Measurements from ENCODE around the gene ADAM19.

The ADAM19 gene

GRCh38 chr5:157571357-157571827 is 4.2 kb downstream of the ADAM19 start:
- TF ChIP-seq CTCF (IDR thresholded peaks at IDR 0.05; ENCODE audit: control insufficient read depth, extremely low read depth, insufficient read depth), result no peak
- no peak for DNase-seq (ENCODE audit: low read depth)
- no peak overlapping the region for H3K4me3 ChIP-seq (ENCODE audit: low read depth, low read length)

- no peak for TF ChIP-seq CTCF (IDR thresholded peaks at IDR 0.05; ENCODE audit: control insufficient read depth, extremely low read depth, insufficient read depth)
- DNase-seq (ENCODE audit: low read depth), result no peak
- H3K4me3 ChIP-seq (ENCODE audit: low read depth, low read length), result no peak overlapping the region
Observed at GRCh38 chr5:157570531-157571200, 4.9 kb downstream of the ADAM19 start.

GRCh38 chr5:157568720-157569119 is 6.9 kb downstream of the ADAM19 start:
- no peak for TF ChIP-seq CTCF (IDR thresholded peaks at IDR 0.05; ENCODE audit: control insufficient read depth, extremely low read depth, insufficient read depth)
- no peak overlapping the region for H3K4me3 ChIP-seq (ENCODE audit: low read depth, low read length)
- DNase-seq (ENCODE audit: low read depth), result no peak

GRCh38 chr5:157568222-157568621 is 7.4 kb downstream of the ADAM19 start:
- TF ChIP-seq CTCF (IDR thresholded peaks at IDR 0.05; ENCODE audit: control insufficient read depth, extremely low read depth, insufficient read depth), result no peak
- H3K4me3 ChIP-seq (ENCODE audit: low read depth, low read length), result no peak overlapping the region
- no peak for DNase-seq (ENCODE audit: low read depth)

- no peak for DNase-seq (ENCODE audit: low read depth)
- no peak for TF ChIP-seq CTCF (IDR thresholded peaks at IDR 0.05; ENCODE audit: control insufficient read depth, extremely low read depth, insufficient read depth)
- H3K4me3 ChIP-seq (ENCODE audit: low read depth, low read length), result no peak overlapping the region
Observed at GRCh38 chr5:157566902-157567489, 8.6 kb downstream of the ADAM19 start.

- no peak overlapping the region for H3K4me3 ChIP-seq (ENCODE audit: low read depth, low read length)
- DNase-seq (ENCODE audit: low read depth), result no peak
- TF ChIP-seq CTCF (IDR thresholded peaks at IDR 0.05; ENCODE audit: control insufficient read depth, extremely low read depth, insufficient read depth), result peak; percentile 32; the same call in 1 of the 2 replicates
Observed at GRCh38 chr5:157563929-157564716, 11.5 kb downstream of the ADAM19 start.
